Measurements from ENCODE around the gene ROBO2. TPM values are rescaled to one million over a fixed set of nuclear protein-coding genes. Genes with fewer than 3 reads are reported as not detected.

Gene ROBO2
- total and polyA plus RNA-seq, 2 experiments from 2014 or later = 1.2 to 14.3 TPM

DNA sequence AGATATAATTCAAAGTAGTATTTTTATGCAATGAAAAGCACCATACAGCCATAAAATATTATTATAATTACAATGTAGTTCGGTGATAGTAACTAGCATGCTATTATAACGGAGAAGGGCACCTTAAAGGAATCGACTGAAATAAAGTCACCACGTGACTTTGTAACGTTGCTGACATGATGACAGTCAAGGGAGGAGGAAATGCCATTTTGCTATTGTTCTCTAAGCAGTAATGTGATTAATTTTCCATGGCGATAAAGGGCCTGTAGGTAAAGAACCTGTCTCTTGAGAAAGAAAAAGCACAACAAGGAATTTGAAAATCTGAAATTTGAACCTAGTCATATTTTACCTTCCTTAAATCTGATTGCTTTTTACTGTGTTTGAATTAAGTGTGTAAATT, 526.2 kb downstream of the ROBO2 start:
- no peak for TF ChIP-seq EZH2phosphoT487 (IDR thresholded peaks at IDR 0.05; ENCODE audit: low read depth, severe bottlenecking, unreplicated experiment)
- TF ChIP-seq, protein P1, sequence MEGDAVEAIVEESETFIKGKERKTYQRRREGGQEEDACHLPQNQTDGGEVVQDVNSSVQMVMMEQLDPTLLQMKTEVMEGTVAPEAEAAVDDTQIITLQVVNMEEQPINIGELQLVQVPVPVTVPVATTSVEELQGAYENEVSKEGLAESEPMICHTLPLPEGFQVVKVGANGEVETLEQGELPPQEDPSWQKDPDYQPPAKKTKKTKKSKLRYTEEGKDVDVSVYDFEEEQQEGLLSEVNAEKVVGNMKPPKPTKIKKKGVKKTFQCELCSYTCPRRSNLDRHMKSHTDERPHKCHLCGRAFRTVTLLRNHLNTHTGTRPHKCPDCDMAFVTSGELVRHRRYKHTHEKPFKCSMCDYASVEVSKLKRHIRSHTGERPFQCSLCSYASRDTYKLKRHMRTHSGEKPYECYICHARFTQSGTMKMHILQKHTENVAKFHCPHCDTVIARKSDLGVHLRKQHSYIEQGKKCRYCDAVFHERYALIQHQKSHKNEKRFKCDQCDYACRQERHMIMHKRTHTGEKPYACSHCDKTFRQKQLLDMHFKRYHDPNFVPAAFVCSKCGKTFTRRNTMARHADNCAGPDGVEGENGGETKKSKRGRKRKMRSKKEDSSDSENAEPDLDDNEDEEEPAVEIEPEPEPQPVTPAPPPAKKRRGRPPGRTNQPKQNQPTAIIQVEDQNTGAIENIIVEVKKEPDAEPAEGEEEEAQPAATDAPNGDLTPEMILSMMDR (IDR thresholded peaks at IDR 0.05; ENCODE audit: poor library complexity) = no peak
- no peaks in the 10 kb centered on the region for H3K36me3 ChIP-seq (replicated peaks; ENCODE audit: insufficient read depth, low read depth)
- H3K27ac ChIP-seq = no peak overlapping the region
- no peak overlapping the region for H3K4me2 ChIP-seq
- no peaks in the 10 kb centered on the region for H3K4me1 ChIP-seq (ENCODE audit: insufficient read depth)
- WGBS (ENCODE audit: low lambda C conversion rate, missing lambda C conversion rate) = 92% methylated on average over 6 of the region's 6 CpGs
- no peaks in the 10 kb centered on the region for H3K9me2 ChIP-seq (replicated peaks; ENCODE audit: insufficient read depth)
- H4K20me1 ChIP-seq (ENCODE audit: insufficient read depth, poor library complexity, severe bottlenecking) = no peaks in the 10 kb centered on the region
- no peaks in the 10 kb centered on the region for H3K9me3 ChIP-seq (ENCODE audit: low read depth)
- no peak for DNase-seq (ENCODE audit: low spot score)
- no peaks in the 10 kb centered on the region for H3K27me3 ChIP-seq
- no peak overlapping the region for H3K4me3 ChIP-seq
- no peak overlapping the region for H2AFZ ChIP-seq
- no peaks in the 10 kb centered on the region for H3K79me2 ChIP-seq

DNA sequence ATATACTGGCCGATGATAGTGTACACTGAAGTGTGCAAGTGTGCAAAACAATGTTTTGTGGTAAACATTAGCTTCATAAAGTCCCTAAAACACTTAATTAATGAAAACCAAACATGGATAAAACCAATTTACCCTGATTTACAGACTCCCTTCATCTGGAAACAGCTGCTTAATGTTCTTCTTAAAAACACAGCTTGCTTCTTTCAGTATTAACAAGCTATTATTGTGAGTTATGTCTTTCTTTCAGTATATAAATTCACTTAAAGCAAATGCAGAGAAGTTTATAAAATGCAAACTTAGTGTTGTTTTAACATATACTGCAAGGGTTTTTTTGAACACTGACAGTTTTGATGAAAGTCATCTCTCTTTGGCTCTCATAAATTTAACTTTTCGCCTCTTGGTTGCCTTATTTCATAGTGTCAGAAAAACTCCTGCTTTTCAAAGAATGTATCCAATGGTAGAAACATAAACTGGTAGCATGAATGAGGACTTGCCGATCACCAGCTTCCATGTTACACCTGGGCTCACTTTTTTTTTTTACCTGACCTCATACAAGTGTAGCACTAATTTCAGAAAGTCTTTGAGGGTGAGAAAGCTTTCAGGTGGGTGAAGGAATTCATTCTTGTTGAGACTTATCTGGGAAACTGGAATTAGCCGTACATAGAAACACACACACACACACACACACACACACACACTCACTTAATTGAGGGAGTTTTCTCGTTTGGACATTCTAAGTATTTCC, 532.2 kb downstream of the ROBO2 start:
- WGBS (ENCODE audit: low lambda C conversion rate, missing lambda C conversion rate) = 70% methylated on average over 5 of the region's 5 CpGs
- TF ChIP-seq, protein P1 (IDR thresholded peaks at IDR 0.05; ENCODE audit: poor library complexity) = no peak
- no peak for TF ChIP-seq EZH2 (IDR thresholded peaks at IDR 0.05; ENCODE audit: borderline replicate concordance)
- TF ChIP-seq EZH2phosphoT487 (IDR thresholded peaks at IDR 0.05; ENCODE audit: low read depth, severe bottlenecking, unreplicated experiment) = no peak
- Histone ChIP-seq H3K36me3 (replicated peaks; ENCODE audit: insufficient read depth, low read depth) (no peaks in the 10 kb centered on the region), H4K20me1 (ENCODE audit: insufficient read depth, poor library complexity, severe bottlenecking) (no peaks in the 10 kb centered on the region), H3K9me3 (ENCODE audit: low read depth) (no peaks in the 10 kb centered on the region), H3K4me2 (no peak overlapping the region), H3K79me2 (no peaks in the 10 kb centered on the region), H3K4me3 (no peak overlapping the region), H2AFZ (no peak overlapping the region), H3K9me2 (replicated peaks; ENCODE audit: insufficient read depth) (no peaks in the 10 kb centered on the region), H3K4me1 (ENCODE audit: insufficient read depth) (no peaks in the 10 kb centered on the region), H3K27ac (no peak overlapping the region), H3K27me3 (no peaks in the 10 kb centered on the region)
- DNase-seq (ENCODE audit: low spot score) = no peak

DNA sequence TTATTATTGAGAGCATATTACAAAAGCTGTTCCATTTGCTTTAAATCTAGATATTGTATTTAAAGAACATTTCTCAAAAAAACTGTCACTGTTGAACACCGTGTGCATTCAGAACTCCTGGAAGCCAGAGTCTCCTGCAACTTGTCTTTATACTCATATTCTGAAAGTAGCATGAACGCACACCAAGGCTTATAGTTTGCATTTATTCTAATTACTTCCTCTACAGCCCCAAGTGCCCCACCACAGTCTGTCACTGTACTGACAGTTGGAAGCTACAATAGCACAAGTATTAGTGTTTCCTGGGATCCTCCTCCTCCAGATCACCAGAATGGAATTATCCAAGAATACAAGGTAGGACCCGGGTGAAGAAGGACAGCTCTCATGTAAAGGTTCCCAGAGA, 537.4 kb downstream of the ROBO2 start:
- Histone ChIP-seq H3K4me3 (no peak overlapping the region), H3K79me2 (no peaks in the 10 kb centered on the region), H2AFZ (no peak overlapping the region), H3K27ac (no peak overlapping the region), H3K36me3 (replicated peaks; ENCODE audit: insufficient read depth, low read depth) (no peaks in the 10 kb centered on the region), H3K27me3 (no peaks in the 10 kb centered on the region), H4K20me1 (ENCODE audit: insufficient read depth, poor library complexity, severe bottlenecking) (no peaks in the 10 kb centered on the region), H3K4me1 (ENCODE audit: insufficient read depth) (no peaks in the 10 kb centered on the region), H3K9me3 (ENCODE audit: low read depth) (no peaks in the 10 kb centered on the region), H3K9me2 (replicated peaks; ENCODE audit: insufficient read depth) (no peaks in the 10 kb centered on the region), H3K4me2 (no peak overlapping the region)
- no peak for DNase-seq (ENCODE audit: low spot score)
- 89% methylated on average over 3 of the region's 3 CpGs for WGBS (ENCODE audit: low lambda C conversion rate, missing lambda C conversion rate)
- TF ChIP-seq, protein P1 (IDR thresholded peaks at IDR 0.05; ENCODE audit: poor library complexity) = no peak
- TF ChIP-seq EZH2 (IDR thresholded peaks at IDR 0.05; ENCODE audit: borderline replicate concordance) = no peak
- TF ChIP-seq EZH2phosphoT487 (IDR thresholded peaks at IDR 0.05; ENCODE audit: low read depth, severe bottlenecking, unreplicated experiment) = no peak

Data from hepatocyte (in vitro differentiated cells).